SK-N-SH (cell line): ENCODE measurements around the gene PRKCA. TPM values are rescaled to one million over a fixed set of nuclear protein-coding genes. Genes with fewer than 3 reads are reported as not detected.

ENCODE experiments used
- CTCF ChIA-PET: fragments of 300-600, 350-600 bp; formaldehyde crosslinking; extraction: SDS; loops from one replicate; lab custom pipeline; 2021; lab: Yijun Ruan, JAX
- POLR2A ChIA-PET: fragments of 350-600 bp; sonication (Branson Sonifier 250); formaldehyde crosslinking; extraction: SDS; loops from one replicate; lab custom pipeline; 2020; ENCODE audit warnings: antibody characterized with exemption, inconsistent platforms; lab: Yijun Ruan, JAX
- DNase-seq: peaks from one replicate; pipeline ENCODE4 v3.0.0; 2012
- H2AFZ ChIP-seq: fragments of 200-600 bp; sonication (generic); 2 replicates; pipeline ENCODE4 v1.8.1; 2016; ENCODE audit warnings: antibody characterized with exemption, mild to moderate bottlenecking, low read depth
- H3F3A ChIP-seq: fragments of 200-600 bp; sonication (generic); replicated peaks from 2 replicates; pipeline ENCODE3; 2016; ENCODE audit warnings: antibody characterized with exemption, mild to moderate bottlenecking; ENCODE audit not compliant: insufficient read depth
- H3K27ac ChIP-seq, 2 experiments: fragments of 200-500 bp in 1 of 2; fragments of 200-600 bp in 1 of 2; sonication (Bioruptor generic) in 1 of 2; sonication (generic), shearing (Covaris generic) in 1 of 2; 2 replicates each; pipeline versions ENCODE4 v1.5.1 to v1.6.1; 2014 to 2016; ENCODE audit warnings: low read depth in 2 of 2, inconsistent platforms in 1 of 2, low read length in 1 of 2, mild to moderate bottlenecking in 1 of 2, mixed read lengths in 1 of 2
- H3K27me3 ChIP-seq: fragments of 200-600 bp; sonication (generic), shearing (Covaris generic); 2 replicates; pipeline ENCODE4 v1.6.1; 2016; ENCODE audit warnings: mixed run types; ENCODE audit not compliant: insufficient read depth
- H3K36me3 ChIP-seq, 2 experiments: fragments of 200-500 bp in 1 of 2; fragments of 200-600 bp in 1 of 2; sonication (Bioruptor generic) in 1 of 2; sonication (generic) in 1 of 2; replicated peaks in 1 of 2; 2 replicates each; pipeline versions ENCODE3 to v1.5.1; 2014 to 2016; ENCODE audit warnings: low read length in 1 of 2, mild to moderate bottlenecking in 1 of 2; ENCODE audit not compliant: insufficient read depth in 2 of 2, control insufficient read depth in 1 of 2
- H3K4me1 ChIP-seq, 2 experiments: fragments of 200-500 bp in 1 of 2; fragments of 200-600 bp in 1 of 2; sonication (Bioruptor generic) in 1 of 2; sonication (generic), shearing (Covaris generic) in 1 of 2; 2 replicates each; pipeline versions ENCODE4 v1.5.1 to v1.6.1; 2014 to 2016; ENCODE audit warnings: low read depth in 1 of 2, low read length in 1 of 2, mixed run types in 1 of 2; ENCODE audit not compliant: insufficient read depth in 2 of 2, control insufficient read depth in 1 of 2
- H3K4me2 ChIP-seq: fragments of 200-600 bp; sonication (generic), shearing (Covaris generic); 2 replicates; pipeline ENCODE4 v1.6.1; 2017; ENCODE audit warnings: mixed run types
- H3K4me3 ChIP-seq, 2 experiments: fragments of 200-500 bp in 1 of 2; fragments of 200-600 bp in 1 of 2; sonication (Bioruptor generic) in 1 of 2; sonication (generic), shearing (Covaris generic) in 1 of 2; 2 replicates each; pipeline versions ENCODE4 v1.5.1 to v1.8.1; 2014 to 2016; ENCODE audit warnings: low read depth in 2 of 2, inconsistent platforms in 1 of 2, low read length in 1 of 2, mild to moderate bottlenecking in 1 of 2, mixed read lengths in 1 of 2, moderate library complexity in 1 of 2
- H3K79me2 ChIP-seq: fragments of 200-600 bp; sonication (generic); 2 replicates; pipeline ENCODE4 v1.8.1; 2017; ENCODE audit warnings: mild to moderate bottlenecking; ENCODE audit not compliant: insufficient read depth
- H3K9ac ChIP-seq: fragments of 200-600 bp; sonication (generic); 2 replicates; pipeline ENCODE4 v1.6.1; 2017; ENCODE audit warnings: mixed run types
- H3K9me2 ChIP-seq: fragments of 200-600 bp; sonication (generic); 2 replicates; pipeline ENCODE4 v1.6.1; 2017; ENCODE audit warnings: mixed run types
- H3K9me3 ChIP-seq: fragments of 200-600 bp; sonication (generic); 2 replicates; pipeline ENCODE4 v1.6.1; 2017; ENCODE audit warnings: mixed run types, mild to moderate bottlenecking, moderate library complexity
- H4K20me1 ChIP-seq: fragments of 200-600 bp; sonication (generic); 2 replicates; pipeline ENCODE4 v1.6.1; 2017; ENCODE audit warnings: mild to moderate bottlenecking, mixed run types; ENCODE audit not compliant: insufficient read depth
- FOXM1 ChIP-seq: IDR thresholded peaks from 2 replicates; pipeline ENCODE4 v1.4.0; 2012; ENCODE audit warnings: low read depth, mild to moderate bottlenecking
- GABPA ChIP-seq: IDR thresholded peaks from 2 replicates; pipeline ENCODE4 v1.4.0; 2012; ENCODE audit warnings: low read depth, mild to moderate bottlenecking
- GATA2 ChIP-seq: sonication (generic); formaldehyde crosslinking; IDR thresholded peaks from 2 replicates; pipeline ENCODE4 v1.5.0; 2020; ENCODE audit warnings: mild to moderate bottlenecking, missing genetic modification reagents
- MEF2A ChIP-seq: IDR thresholded peaks from 2 replicates; pipeline ENCODE4 v1.4.0; 2012; ENCODE audit warnings: low read depth, borderline replicate concordance
- TCF12 ChIP-seq: IDR thresholded peaks from 2 replicates; pipeline ENCODE4 v1.4.0; 2012
- USF2 ChIP-seq: fragments of 150-350 bp; IDR thresholded peaks from 2 replicates; pipeline ENCODE4 v1.6.1; 2017; ENCODE audit warnings: antibody characterized with exemption, low read length, low read depth, borderline replicate concordance
- ZBTB33 ChIP-seq: IDR thresholded peaks from 2 replicates; pipeline ENCODE4 v1.4.0; 2012; ENCODE audit warnings: low read depth, borderline replicate concordance
- WGBS: methylation state at CpG from one replicate; pipeline ENCODE4 v1.1.6; 2017; ENCODE audit warnings: low lambda C conversion rate; 5-methylcytosine and 5-hydroxymethylcytosine counted together
- polyA plus RNA-seq, 3 experiments: library from polyadenylated mRNA; depleted of rRNA; stranded (reverse); fragments of >200 nt; gene quantifications; 2 replicates each; pipeline ENCODE4 v1.2.3, GENCODE V29; 2012

PRKCA gene
- polyA plus RNA-seq, 1 of the 3 experiments (the other 2 are of a cell fraction): 108 TPM

- no peaks in the 10 kb centered on the region; the same call in 1 of the 2 replicates for H3K9me3 ChIP-seq
- H3K9ac ChIP-seq: no peak overlapping the region
- no peaks in the 10 kb centered on the region for H3K79me2 ChIP-seq
- no peaks in the 10 kb centered on the region for H3K9me2 ChIP-seq
- DNase-seq: no peak
- ChIA-PET POLR2A (no interaction called here), CTCF (interaction anchor here (2.8 kb wide), 1 partner anchor 411 kb away, joined by 10 read pairs; no protein-coding TSS in a partner anchor)
- WGBS: 90% methylated on average over 2 of the region's 2 CpGs
- no peak overlapping the region for H3K4me2 ChIP-seq
- H3K36me3 ChIP-seq: peaks cover 0 to 4% of the 10 kb centered on the region in 2 experiments
- TF ChIP-seq TCF12: no peak
- no peak for TF ChIP-seq ZBTB33
- no peak for TF ChIP-seq GATA2 (CRISPR knock-in tag)
- TF ChIP-seq USF2: no peak
- TF ChIP-seq MEF2A: no peak
- H3K4me1 ChIP-seq: no peaks in the 10 kb centered on the region; a peak in 1 of 4 replicates
- no peaks in the 10 kb centered on the region for H4K20me1 ChIP-seq
- no peak overlapping the region for H2AFZ ChIP-seq
- H3F3A ChIP-seq: no peaks in the 10 kb centered on the region
- no peak overlapping the region for H3K27ac ChIP-seq
- H3K4me3 ChIP-seq: no peak overlapping the region
- no peaks in the 10 kb centered on the region for H3K27me3 ChIP-seq
These were observed 39.6 kb upstream of the PRKCA start for GRCh38 chr17:66262767-66263166.

- Histone ChIP-seq H3K4me3 (no peak overlapping the region), H3K9me2 (no peaks in the 10 kb centered on the region), H3K27me3 (no peaks in the 10 kb centered on the region), H2AFZ (no peak overlapping the region), H3F3A (peaks cover 9% of the 10 kb centered on the region), H3K9me3 (no peaks in the 10 kb centered on the region; the same call in 1 of the 2 replicates)
- DNase-seq: no peak
- WGBS: 94% methylated on average over 5 of the region's 5 CpGs
- TF ChIP-seq FOXM1: no peak
- no peak for TF ChIP-seq GABPA
- TF ChIP-seq, all 33 proteins: peak for 0
- Histone ChIP-seq H3K9ac (no peak overlapping the region), H3K36me3 (peaks cover 0 to 4% of the 10 kb centered on the region in 2 experiments), H4K20me1 (no peaks in the 10 kb centered on the region), H3K4me2 (no peak overlapping the region), H3K27ac (no peak overlapping the region), H3K4me1 (no peaks in the 10 kb centered on the region; a peak in 1 of 4 replicates), H3K79me2 (no peaks in the 10 kb centered on the region)
- POLR2A ChIA-PET: no interaction called here
- CTCF ChIA-PET: interaction anchor here (1.4 kb wide), 1 partner anchor 9 kb away, joined by 4 read pairs; no protein-coding TSS in a partner anchor
These were observed 37.7 kb upstream of the PRKCA start for GRCh38 chr17:66264696-66265095.
